Mucosa of descending colon (tissue), 3 donors: ENCODE data around the gene BAIAP2. TPM values are rescaled to one million over a fixed set of nuclear protein-coding genes. Genes with fewer than 3 reads are reported as not detected.

Experiments used
- ATAC-seq: fragments of 200-7000 bp; cut with Tn5 transposase; one replicate; pipeline ENCODE4 v1.9.1; 2020; ENCODE audit warnings: mild to moderate bottlenecking, moderate library complexity
- DNase-seq, 3 donors: peaks; one replicate each; pipeline ENCODE4 v3.0.0-alpha.2; 2020
- H3K36me3 ChIP-seq: fragments of 200-600 bp; one replicate; pipeline ENCODE4 v1.8.0; 2021; ENCODE audit warnings: low read depth, mild to moderate bottlenecking
- H3K4me1 ChIP-seq: fragments of 200-600 bp; one replicate; pipeline ENCODE4 v1.8.0; 2021; ENCODE audit warnings: low read depth, mild to moderate bottlenecking
- H3K4me3 ChIP-seq: fragments of 200-600 bp; one replicate; pipeline ENCODE4 v1.8.0; 2021; ENCODE audit warnings: mild to moderate bottlenecking
- H3K9me3 ChIP-seq: fragments of 200-600 bp; one replicate; pipeline ENCODE4 v1.8.0; 2021; ENCODE audit warnings: mild to moderate bottlenecking
- intact Hi-C, 2 donors: fragments of 100-400 bp; cut with DNase I in 1 of 2; cut with micrococcal nuclease in 1 of 2; formaldehyde crosslinking; loops; one replicate each; pipeline versions ENCODE4 v1.11.0 to v1.11.1; 2022; cut with DNase I, micrococcal nuclease
- total RNA-seq, 3 donors: library from RNA; stranded (reverse); fragmentation: NEBNext Ultra II Directional in 2 of 3; extraction: Animal tissue kit (Norgen Biotek cat#: 25700) in 2 of 3; gene quantifications; one replicate each; pipeline versions ENCODE4 v1.2.1 to v1.2.4, GENCODE V29; 2021 to 2023
- TF ChIP-seq, protein P1 (sequence below): fragments of 200-600 bp; IDR thresholded peaks from one replicate; pipeline ENCODE4 v1.8.0; 2022; ENCODE audit warnings: antibody characterized with exemption, mild to moderate bottlenecking
- donor health status: DM: no; HTN: no; CAD: no; lungs with moderate emphysema.
- donor health status: DM: no; HTN: no; CAD: no.
- donor health status: DM: no; HTN: yes; CAD: no.

BAIAP2 gene
- total RNA-seq, 3 donors from 2014 or later, result 11.6 to 76.7 (median 19.4) TPM

DNA sequence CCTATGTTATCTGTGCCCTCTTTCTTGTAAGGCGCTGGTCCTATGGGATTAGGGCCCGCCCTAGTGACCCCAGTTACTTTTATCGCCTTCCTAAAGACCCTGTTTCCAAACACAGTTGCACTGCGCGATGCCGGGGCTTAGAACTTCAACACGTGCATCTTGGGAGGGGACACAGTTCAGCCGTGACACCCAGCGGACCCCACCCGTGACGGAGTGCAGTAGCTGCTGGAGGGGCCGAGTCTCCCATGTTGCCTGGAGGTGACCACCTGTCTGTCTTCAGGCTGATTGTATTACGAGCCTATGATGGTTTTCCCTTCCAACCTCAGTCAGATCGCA lies 9.4 kb downstream of the BAIAP2 start:
- ATAC-seq (no peak), DNase-seq (no peak)
- Histone ChIP-seq H3K4me1 (peaks cover 27% of the 10 kb centered on the region), H3K9me3 (no peaks in the 10 kb centered on the region), H3K36me3 (no peaks in the 10 kb centered on the region), H3K4me3 (no peak overlapping the region)
- TF ChIP-seq, protein P1, sequence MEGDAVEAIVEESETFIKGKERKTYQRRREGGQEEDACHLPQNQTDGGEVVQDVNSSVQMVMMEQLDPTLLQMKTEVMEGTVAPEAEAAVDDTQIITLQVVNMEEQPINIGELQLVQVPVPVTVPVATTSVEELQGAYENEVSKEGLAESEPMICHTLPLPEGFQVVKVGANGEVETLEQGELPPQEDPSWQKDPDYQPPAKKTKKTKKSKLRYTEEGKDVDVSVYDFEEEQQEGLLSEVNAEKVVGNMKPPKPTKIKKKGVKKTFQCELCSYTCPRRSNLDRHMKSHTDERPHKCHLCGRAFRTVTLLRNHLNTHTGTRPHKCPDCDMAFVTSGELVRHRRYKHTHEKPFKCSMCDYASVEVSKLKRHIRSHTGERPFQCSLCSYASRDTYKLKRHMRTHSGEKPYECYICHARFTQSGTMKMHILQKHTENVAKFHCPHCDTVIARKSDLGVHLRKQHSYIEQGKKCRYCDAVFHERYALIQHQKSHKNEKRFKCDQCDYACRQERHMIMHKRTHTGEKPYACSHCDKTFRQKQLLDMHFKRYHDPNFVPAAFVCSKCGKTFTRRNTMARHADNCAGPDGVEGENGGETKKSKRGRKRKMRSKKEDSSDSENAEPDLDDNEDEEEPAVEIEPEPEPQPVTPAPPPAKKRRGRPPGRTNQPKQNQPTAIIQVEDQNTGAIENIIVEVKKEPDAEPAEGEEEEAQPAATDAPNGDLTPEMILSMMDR, result no peak
- intact Hi-C loops, result no loop called here

DNA sequence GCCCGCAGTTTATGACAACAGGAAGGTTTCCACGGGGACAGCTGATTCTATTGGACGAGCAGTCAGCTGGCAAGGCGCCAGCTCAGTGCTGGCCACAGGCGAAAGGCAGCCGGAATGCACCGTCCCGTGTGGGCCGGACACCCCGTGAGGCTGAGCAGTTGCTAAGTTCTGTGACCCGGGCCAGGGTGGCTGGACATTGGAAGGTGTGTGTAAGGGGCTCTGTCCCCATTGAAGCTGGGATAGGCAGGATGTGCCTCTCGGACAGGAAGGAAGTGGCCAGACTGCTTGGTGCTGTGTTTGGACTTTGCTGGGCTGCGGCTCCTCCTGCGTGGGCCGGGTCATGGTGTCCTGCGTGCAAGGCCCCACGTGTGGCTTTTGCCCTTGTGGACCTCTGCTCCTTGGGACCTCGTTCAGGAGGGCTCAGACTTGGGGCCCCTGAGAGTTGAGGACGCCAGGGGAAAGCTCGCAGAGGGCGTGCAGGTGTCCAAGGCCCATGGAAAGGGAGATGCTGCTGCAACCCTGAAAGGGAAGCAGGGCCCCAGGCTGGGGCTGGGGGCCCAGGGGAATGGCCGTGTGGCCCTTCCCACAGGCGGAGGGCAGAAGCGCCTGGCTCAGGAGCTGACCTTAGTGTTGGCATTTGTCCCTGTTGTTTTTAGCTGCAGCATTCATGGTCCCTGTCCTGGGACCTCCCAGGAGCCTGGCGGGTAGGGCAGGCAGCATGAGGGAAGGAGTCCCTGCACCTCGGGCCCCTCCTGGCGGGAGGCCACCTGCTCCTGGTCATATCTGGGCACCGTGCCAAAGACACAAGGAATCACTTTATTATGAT lies 10.0 kb downstream of the BAIAP2 start:
- intact Hi-C loops, result no loop called here
- ATAC-seq, result peak; percentile 74
- Histone ChIP-seq H3K4me1 (peaks cover 27% of the 10 kb centered on the region), H3K9me3 (no peaks in the 10 kb centered on the region), H3K4me3 (no peak overlapping the region), H3K36me3 (no peaks in the 10 kb centered on the region)
- TF ChIP-seq, protein P1, result no peak
- DNase-seq, result peak; percentile 85

DNA sequence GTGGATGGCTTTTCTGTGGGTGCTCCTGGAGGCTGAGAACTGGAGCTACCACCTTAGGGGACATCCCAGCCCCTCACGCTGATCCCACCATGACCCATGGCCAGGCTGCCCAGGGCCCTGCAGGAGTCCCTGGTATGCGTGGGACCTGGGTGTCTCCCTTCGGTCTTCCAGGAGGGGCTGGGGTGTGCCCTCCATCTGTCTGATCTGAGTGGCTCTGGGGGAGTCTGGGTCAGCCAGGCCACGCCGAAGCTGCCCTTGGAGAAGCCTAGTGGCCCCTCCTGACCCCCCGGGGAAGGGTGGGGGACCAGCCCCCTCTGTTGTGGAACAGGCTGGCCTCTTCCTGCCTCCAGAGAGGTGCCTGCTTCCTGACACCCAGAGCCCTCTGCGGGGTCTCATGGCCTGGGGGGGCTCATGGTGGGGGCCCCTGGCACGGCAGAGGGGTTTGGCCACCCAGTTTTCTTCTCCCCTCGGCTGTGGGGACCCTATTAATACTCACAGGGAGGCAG lies 10.7 kb downstream of the BAIAP2 start:
- H3K9me3 ChIP-seq, result no peaks in the 10 kb centered on the region
- peak in 1 of 3 donors; percentile 42 for DNase-seq
- no peak overlapping the region for H3K4me3 ChIP-seq
- TF ChIP-seq, protein P1, result no peak
- H3K4me1 ChIP-seq, result peaks cover 23% of the 10 kb centered on the region
- H3K36me3 ChIP-seq, result no peaks in the 10 kb centered on the region
- intact Hi-C loops, result no loop called here
- ATAC-seq, result no peak

DNA sequence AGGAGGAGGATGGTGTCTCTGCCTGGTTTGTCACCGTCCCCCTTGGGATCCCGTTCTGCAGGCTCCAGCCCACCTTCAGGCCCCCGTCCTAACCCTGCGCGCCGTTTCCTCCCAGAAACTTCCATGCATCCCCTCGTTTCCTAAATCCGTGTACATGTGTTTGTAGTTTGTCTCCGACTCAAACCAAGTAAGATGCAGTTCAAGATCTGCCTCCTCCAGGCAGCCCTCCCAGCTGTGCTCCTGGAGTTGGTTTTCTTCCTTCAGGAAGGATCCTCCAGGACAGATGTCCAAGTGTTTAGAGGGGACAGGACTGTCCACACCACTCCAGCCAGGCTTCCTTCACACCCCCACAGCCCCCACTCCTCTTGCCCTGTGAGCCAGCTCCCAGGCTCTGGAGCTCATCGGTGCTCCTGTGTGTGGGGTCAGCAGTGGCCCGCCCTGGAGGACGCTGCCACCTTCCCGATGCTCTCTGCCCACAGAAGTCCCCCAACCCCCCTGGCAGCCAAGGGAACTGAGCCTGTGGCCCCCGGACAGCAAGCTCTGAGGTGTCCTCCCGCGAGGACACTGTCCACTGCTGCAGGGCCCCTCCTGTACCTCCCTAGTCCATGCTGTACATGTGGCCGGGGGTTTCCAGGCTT lies 11.3 kb downstream of the BAIAP2 start:
- DNase-seq, result no peak
- H3K4me3 ChIP-seq, result no peak overlapping the region
- TF ChIP-seq, protein P1, result no peak
- no peaks in the 10 kb centered on the region for H3K36me3 ChIP-seq
- H3K4me1 ChIP-seq, result peaks cover 22% of the 10 kb centered on the region
- H3K9me3 ChIP-seq, result no peaks in the 10 kb centered on the region
- intact Hi-C loops, result no loop called here
- no peak for ATAC-seq

- intact Hi-C loops, result no loop called here
- H3K4me3 ChIP-seq, result no peak overlapping the region
- no peaks in the 10 kb centered on the region for H3K9me3 ChIP-seq
These were observed 11.9 kb downstream of the BAIAP2 start for GRCh38 chr17:81046770-81047359.

More at GRCh38 chr17:81046770-81047359, 11.9 kb downstream of the BAIAP2 start:
- no peak for DNase-seq
- no peak for ATAC-seq
- Histone ChIP-seq H3K36me3 (no peaks in the 10 kb centered on the region), H3K4me1 (peaks cover 22% of the 10 kb centered on the region)
- TF ChIP-seq, protein P1, result no peak
